ENCODE measurements around the gene PLA2G2C.

Gene PLA2G2C

DNA sequence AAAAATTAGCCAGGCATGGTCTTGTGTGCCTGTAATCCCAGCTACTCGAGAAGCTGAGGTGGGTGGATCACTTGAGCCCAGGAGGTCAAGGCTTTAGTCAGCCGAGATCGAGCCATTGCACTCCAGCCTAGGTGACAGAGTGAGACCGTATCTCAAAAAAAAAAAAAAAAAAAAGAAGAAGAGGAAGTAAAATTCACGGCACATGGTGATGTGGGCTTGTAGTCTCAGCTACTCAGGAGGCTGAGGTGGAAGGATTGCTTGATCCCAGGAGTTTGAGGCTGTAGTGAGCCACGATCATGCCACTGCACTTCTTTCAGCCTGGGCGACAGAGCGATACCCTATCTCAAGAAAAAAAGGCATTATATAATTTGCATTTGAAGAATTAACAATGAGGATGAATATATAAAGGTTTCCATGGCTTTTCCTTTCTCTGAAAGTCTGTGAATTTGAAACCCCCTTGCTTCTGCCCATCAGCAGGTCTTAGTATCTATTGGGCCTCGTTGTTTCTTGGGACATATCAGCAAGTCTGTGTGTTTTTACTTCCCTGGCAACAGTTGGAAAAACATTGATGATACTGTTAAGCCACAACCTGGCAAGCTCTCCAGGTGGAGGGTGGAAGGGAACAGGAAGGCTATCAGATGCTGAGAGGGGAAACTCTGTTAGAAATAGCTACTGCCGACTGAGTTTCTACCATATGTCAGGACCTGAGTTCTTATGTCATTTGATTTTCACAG, 62.4 kb downstream of the PLA2G2C start:
- H3K27me3 ChIP-seq (ENCODE audit: control insufficient read depth, insufficient read depth, low read length): peaks cover 34% of the 10 kb centered on the region
- H3K4me2 ChIP-seq (ENCODE audit: low read length): no peak overlapping the region
- H3K4me3 ChIP-seq (ENCODE audit: low read length): no peak overlapping the region
- no peak overlapping the region for H3K9ac ChIP-seq (ENCODE audit: low read depth, low read length)
- H3K4me1 ChIP-seq (ENCODE audit: control insufficient read depth, insufficient read depth, low read length): peaks cover 7% of the 10 kb centered on the region
- H3K36me3 ChIP-seq (ENCODE audit: insufficient read depth, low read length): no peaks in the 10 kb centered on the region
- no peaks in the 10 kb centered on the region for H3K9me3 ChIP-seq (replicated peaks; ENCODE audit: low read length)

DNA sequence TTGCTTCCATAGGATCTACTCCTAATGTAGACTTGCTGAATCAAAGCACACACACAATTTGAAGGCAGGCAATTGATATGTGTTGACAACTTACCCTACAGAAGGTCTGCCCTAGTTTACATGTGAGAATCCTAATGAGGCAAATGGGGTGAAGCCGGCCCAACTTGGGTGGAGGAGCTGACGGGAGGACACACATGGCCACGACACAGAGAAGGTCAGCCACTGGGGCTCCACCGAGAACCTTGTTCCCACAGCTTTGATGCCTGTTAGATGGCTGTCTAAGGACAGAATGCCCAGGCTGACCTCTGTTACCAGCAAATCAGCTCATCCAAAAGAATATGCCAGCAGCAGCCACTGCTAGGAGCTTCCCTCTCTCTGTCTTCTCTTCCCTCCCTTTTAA, 65.5 kb downstream of the PLA2G2C start:
- no peak overlapping the region for H3K9ac ChIP-seq (ENCODE audit: low read depth, low read length)
- H3K4me1 ChIP-seq (ENCODE audit: control insufficient read depth, insufficient read depth, low read length): peaks cover 7% of the 10 kb centered on the region
- H3K4me2 ChIP-seq (ENCODE audit: low read length): no peak overlapping the region
- H3K36me3 ChIP-seq (ENCODE audit: insufficient read depth, low read length): no peaks in the 10 kb centered on the region
- H3K4me3 ChIP-seq (ENCODE audit: low read length): no peak overlapping the region
- H3K9me3 ChIP-seq (replicated peaks; ENCODE audit: low read length): no peaks in the 10 kb centered on the region
- H3K27me3 ChIP-seq (ENCODE audit: control insufficient read depth, insufficient read depth, low read length): peaks cover 32% of the 10 kb centered on the region

DNA sequence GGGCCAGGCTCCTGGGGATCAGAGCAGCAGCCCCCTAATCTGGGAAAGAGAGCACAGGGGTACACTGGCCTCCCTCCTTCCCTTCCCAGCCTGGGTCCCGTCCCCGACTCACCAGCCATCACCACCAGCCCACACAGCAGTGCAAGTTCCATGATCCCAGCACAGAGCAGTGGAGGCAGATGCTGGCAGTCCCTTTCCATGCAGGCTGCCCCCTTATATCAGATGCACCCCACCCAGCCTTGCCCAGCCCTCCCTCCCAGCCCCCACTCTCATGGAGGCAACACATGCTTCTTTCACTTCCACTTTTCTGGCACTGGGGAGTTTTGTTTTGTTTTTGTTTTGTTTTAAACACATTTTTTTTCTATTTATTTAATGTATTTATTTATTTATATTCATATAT, 67.0 kb downstream of the PLA2G2C start, which contains the start of gene PLA2G2D:
Gene PLA2G2D, minus strand, starts transcription at position 190 of the 400 bp plus-strand sequence. Its CDS starts 38 bp downstream, at position 152.
- Histone ChIP-seq H3K4me2 (ENCODE audit: low read length) (no peak within 1 kb of the TSS), H3K36me3 (ENCODE audit: insufficient read depth, low read length) (no peaks in the 10 kb centered on the region), H3K27me3 (ENCODE audit: control insufficient read depth, insufficient read depth, low read length) (peaks cover 30% of the 10 kb centered on the region), H3K9ac (ENCODE audit: low read depth, low read length) (no peak within 1 kb of the TSS), H3K4me3 (ENCODE audit: low read length) (no peak within 1 kb of the TSS), H3K9me3 (replicated peaks; ENCODE audit: low read length) (no peaks in the 10 kb centered on the region), H3K4me1 (ENCODE audit: control insufficient read depth, insufficient read depth, low read length) (peaks cover 2% of the 10 kb centered on the region)

- Histone ChIP-seq H3K9ac (ENCODE audit: low read depth, low read length) (no peak overlapping the region), H3K27me3 (ENCODE audit: control insufficient read depth, insufficient read depth, low read length) (peaks cover 37% of the 10 kb centered on the region), H3K4me2 (ENCODE audit: low read length) (no peak overlapping the region), H3K4me1 (ENCODE audit: control insufficient read depth, insufficient read depth, low read length) (no peaks in the 10 kb centered on the region), H3K9me3 (replicated peaks; ENCODE audit: low read length) (no peaks in the 10 kb centered on the region), H3K4me3 (ENCODE audit: low read length) (no peak overlapping the region), H3K36me3 (ENCODE audit: insufficient read depth, low read length) (no peaks in the 10 kb centered on the region)
These were observed 69.1 kb downstream of the PLA2G2C start for GRCh38 chr1:20117236-20117635.

DNA sequence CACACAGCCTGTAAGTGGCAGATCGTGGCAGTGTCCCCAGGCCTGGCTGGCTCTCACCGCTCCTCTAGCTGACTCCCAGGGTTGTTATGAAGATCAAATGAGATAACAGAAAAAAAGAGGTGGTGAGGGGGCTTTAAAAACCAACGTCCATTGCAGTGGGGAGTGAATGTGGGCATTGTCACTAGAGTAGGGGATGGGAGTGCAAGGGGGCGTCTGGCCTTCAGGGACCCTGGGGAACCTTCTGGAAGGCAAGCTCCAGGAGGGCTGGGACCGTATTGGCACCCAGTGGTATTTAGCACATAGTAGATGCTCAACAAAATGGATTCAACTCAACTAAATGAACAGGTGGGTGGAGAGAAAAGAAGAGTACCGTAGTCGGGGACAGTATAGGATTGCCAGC, 70.4 kb downstream of the PLA2G2C start:
- Histone ChIP-seq H3K4me3 (ENCODE audit: low read length) (no peak overlapping the region), H3K36me3 (ENCODE audit: insufficient read depth, low read length) (no peaks in the 10 kb centered on the region), H3K9ac (ENCODE audit: low read depth, low read length) (no peak overlapping the region), H3K9me3 (replicated peaks; ENCODE audit: low read length) (no peaks in the 10 kb centered on the region), H3K4me1 (ENCODE audit: control insufficient read depth, insufficient read depth, low read length) (no peaks in the 10 kb centered on the region), H3K27me3 (ENCODE audit: control insufficient read depth, insufficient read depth, low read length) (peaks cover 30% of the 10 kb centered on the region), H3K4me2 (ENCODE audit: low read length) (no peak overlapping the region)

- H3K4me2 ChIP-seq (ENCODE audit: low read length): no peak overlapping the region
- H3K27me3 ChIP-seq (ENCODE audit: control insufficient read depth, insufficient read depth, low read length): peaks cover 26% of the 10 kb centered on the region
- H3K36me3 ChIP-seq (ENCODE audit: insufficient read depth, low read length): no peaks in the 10 kb centered on the region
- no peaks in the 10 kb centered on the region for H3K9me3 ChIP-seq (replicated peaks; ENCODE audit: low read length)
- no peak overlapping the region for H3K9ac ChIP-seq (ENCODE audit: low read depth, low read length)
- H3K4me3 ChIP-seq (ENCODE audit: low read length): no peak overlapping the region
- no peaks in the 10 kb centered on the region for H3K4me1 ChIP-seq (ENCODE audit: control insufficient read depth, insufficient read depth, low read length)
These were observed 70.8 kb downstream of the PLA2G2C start for GRCh38 chr1:20115479-20115878.

GRCh38 chr1:20114021-20114648, 72.2 kb downstream of the PLA2G2C start:
- Histone ChIP-seq H3K4me2 (ENCODE audit: low read length) (no peak overlapping the region), H3K27me3 (ENCODE audit: control insufficient read depth, insufficient read depth, low read length) (peaks cover 25% of the 10 kb centered on the region), H3K9ac (ENCODE audit: low read depth, low read length) (no peak overlapping the region), H3K4me1 (ENCODE audit: control insufficient read depth, insufficient read depth, low read length) (no peaks in the 10 kb centered on the region), H3K9me3 (replicated peaks; ENCODE audit: low read length) (no peaks in the 10 kb centered on the region), H3K36me3 (ENCODE audit: insufficient read depth, low read length) (no peaks in the 10 kb centered on the region), H3K4me3 (ENCODE audit: low read length) (no peak overlapping the region)

All from skeletal muscle satellite cell (primary cell).